Activated CD4-positive, CD25-positive, alpha-beta regulatory T cell treated with anti-CD3 and anti-CD28 coated beads, Interleukin-2, amount 50 U/mL, for 72 hours (primary cell): Measurements from ENCODE around the gene ETNK2.
A peak's percentile ranks its signal among the peaks of the same experiment; 100 is the strongest.

Experiments used
- DNase-seq: peaks from one replicate; pipeline ENCODE4 v3.0.0; 2021

ETNK2 gene

DNA sequence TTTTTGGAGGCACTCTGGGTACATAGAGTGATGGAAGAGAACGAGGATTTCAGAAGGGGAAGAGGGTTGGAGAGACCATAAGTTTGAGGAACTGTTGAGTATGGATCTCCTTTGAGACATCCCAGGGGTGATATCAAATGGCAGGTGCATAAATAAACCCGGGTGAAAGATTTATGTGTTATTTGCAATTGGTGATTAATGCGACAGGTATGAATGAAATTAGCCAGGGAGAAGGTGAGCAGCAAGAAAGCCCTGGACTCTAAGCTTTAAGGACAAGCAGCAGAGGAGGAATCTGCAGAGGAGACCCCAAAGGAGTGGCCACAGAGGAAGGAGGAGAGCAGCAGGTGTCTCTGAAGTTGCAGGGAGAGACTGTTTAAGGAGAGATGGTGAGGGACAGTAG lies 23.1 kb upstream of the ETNK2 start:
- no peak for DNase-seq

DNA sequence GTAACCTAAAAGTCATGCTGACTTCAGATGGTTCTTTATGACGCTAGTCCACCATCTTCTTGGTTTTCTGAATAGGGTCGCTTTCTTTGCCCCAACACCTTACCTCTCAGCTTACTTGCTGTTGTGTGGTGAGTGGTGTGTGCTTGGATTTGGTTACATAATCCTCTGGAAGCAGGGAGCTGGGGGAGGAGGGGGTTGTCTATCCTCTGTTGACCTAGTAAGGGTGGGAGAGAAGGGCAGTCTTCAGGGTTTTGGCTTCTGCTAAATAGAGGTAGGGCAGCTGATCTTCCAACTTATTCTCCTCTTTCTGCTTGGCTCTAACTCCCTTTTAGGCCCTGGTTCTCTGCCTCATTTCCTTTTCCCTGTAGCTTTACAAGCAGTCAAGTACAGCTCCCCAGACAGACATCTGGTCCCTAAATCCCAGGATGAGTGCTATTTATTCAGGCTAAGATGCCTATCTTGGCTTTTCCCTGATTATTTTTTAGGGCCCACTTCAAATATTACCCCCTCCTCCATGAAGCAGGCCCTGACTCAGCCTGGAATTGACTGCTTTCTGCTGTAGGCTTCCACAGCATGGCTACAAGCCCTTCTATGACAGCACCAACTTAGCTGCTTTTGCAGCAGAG lies 20.7 kb upstream of the ETNK2 start:
- no peak for DNase-seq

DNA sequence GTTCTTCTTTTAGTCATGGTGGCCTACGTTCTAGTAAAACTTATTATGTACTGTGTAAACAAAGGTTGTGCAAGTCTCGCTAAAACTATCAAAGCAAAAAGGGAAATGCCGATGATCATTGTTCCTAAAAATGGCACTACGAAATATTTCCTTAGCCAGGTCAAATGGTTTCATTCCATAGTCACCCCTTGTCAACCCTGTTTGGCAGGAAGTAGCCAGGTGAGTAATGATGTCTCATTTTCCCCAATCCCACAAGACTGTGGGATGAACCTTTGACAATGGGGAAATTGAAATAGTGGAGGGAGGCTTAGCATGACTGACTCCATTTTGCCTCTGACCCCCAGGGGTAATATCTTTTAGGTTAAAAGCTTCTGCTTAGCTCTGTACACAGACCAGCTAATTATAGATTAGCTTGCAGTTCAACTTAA lies 19.9 kb upstream of the ETNK2 start:
- no peak for DNase-seq

DNA sequence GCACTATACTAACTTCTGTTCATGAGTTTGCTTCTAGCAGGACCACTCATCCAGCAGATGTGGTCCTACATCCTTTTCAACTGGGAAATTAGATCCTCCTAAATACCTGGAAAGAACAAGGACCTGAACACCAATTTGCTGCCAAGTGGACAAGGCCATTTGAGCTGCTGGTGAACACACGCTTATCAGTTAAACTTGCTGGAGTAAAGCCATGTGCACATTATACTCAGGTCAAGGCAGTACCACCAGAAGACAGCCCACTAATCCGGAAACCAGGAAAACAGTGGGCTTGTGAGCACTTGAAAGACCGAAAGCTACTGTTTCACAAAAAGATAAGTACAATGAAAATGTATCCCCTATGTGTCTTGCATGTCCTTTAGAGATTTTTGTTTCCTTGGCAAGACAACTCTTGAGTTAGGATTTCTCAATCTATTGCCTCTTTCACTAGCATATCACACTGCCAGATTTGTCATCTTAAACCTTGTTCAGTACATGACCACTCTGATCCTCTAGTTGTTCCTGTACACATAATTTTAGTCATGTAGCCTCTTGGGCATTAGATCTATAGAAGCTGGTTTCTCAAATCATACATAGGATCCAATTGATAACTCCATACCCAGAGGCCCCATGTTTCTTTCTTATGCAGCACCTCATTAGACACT lies 18.8 kb upstream of the ETNK2 start:
- no peak for DNase-seq

DNA sequence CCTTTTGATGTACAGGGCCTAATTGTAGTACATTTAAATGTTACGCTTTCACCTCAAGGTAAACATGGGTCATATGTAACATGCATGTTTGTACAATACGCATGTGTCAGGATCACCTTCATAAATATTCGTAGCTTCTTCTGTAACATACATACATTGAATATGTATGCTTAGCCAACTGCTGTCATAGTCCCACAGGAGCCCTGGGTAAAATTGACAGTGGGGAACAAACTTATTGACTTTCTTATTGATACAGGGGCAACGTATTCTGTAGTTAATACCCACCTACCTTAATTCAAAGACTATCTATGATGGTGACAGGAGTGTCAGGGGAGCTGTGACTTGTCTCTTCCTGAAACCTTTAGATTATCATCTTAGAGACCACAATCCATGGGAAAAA lies 18.0 kb upstream of the ETNK2 start:
- DNase-seq = no peak

DNA sequence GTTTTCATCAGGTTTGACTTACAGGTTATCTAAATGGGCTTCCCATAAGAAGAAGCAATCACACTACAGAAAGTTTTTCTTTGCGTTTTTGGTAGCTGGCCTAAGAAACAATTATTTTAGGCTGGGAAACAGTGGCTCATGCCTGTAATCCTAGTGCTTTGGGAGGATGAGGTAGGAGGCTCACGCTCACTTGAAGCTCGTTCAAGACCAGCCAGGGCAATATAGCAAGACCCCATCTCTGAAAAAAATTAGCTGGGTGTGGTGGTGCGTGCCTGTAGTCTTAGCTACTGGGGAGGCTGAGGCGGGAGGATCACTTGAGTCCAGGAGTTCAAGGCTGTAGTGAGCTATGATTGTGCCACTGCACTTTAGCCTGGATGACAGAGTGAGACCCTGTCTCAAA lies 15.9 kb upstream of the ETNK2 start:
- DNase-seq = no peak

DNA sequence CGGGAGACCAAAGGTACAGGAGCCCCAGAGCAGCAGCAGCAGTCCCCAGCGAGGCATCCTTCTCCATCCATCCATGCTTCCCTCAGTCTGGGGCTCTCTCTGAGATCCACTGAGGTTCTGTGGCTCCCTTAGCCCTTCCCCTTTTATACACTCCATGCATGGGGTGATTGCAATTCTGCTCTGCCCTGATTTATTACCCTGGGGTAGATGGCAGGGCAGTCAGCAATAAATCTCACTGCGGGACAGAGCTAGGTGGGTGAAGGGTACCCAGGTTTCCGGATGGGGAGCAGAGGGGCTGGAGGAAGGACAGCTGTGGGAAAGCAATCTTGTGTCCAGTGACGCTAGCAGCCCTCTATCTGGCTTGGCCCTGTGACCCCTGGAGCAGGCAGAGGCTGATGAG lies 14.4 kb upstream of the ETNK2 start, which contains the start of gene REN:
TSS of gene REN (minus strand) at position 119 of the 400 bp plus-strand sequence. CDS start at position 75, 44 bp downstream.
- no peak for DNase-seq

DNA sequence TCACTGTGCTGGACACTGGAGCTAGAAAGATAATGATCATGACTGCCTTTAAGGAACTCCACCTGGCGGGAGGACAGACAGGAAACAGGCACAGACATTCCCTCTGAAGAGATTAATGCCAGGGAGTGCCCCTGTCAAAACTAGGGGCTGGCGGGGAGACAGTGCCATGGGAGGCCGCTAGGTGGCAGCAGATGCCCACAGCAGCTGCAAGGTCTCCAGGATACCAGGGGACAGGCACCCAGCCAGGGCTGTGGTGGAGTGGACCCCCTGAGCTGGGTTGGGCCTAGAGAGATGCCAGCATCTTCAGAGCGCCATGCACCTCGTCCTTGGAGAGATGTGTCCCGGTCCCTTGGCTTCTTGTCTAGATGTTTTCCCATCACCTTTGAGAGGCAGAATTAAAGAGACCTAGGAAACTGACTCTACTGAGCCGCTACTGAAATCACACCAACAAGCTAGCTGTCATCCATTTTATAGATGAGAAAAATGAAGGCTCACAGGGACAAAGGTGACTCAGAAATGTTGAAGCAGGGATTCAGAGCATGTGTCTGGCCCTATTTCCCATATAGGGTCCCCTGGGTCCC lies 10.7 kb upstream of the ETNK2 start:
- DNase-seq = peak; percentile 83

DNA sequence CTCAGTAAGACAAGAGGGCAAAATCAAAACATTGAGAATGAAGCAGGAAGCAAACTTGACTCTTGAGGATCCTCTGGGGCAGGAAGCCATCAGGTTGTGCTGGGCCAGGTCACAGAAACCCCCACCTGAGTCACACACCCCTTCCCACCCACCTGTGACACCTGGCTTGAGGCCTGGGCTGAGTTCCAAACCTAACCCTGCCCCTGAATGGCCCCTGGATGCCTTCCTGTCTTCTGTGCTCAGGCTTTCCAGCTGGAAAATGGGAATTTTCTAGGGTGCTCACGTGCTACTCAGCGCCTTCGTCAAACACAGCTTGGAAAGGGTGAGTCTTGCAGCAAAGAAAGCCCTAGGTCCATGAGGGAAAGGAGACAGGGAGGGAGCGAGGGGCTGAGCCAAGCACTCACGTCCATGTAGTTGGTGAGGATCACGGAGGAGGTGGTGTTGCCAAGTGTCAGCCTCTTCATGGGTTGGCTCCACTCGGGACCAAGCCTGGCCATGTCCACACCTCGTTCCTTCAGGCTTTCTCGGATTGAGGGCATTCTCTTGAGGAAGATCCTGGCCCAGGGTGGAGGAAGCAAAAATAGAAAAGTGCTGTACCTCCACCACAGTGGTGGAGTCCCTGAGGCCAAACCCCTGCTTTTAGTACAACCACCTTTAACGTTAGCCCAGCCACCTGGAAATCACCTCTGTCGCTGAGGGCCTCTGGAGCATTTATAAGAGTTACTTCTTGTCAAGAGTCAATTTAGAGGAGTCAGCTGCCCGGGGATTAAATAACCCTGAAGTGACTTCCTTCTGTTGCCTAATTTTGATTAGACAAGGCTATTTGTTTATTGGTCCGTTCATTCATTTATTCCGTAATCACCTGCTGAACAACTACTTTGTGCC lies 10.0 kb upstream of the ETNK2 start:
- DNase-seq = no peak

DNA sequence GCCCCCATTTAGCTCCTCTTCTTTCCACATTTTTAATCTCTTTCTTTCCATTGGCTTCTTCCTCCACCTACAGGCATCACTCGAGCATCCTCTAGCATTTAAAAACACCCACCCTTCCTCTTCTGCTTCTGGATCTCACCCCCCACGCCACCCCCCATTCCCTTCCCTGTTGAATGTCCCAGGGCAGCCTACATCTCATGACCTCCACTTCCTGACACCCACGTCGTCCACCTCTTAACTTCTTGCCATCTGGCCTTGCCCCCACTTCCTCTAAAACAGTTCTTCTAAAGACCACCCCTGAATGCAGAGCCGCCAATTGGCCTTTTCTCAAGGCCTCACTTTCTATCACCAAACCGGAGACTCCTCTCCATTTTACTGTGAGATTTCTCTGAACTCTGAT lies 6.1 kb upstream of the ETNK2 start:
- DNase-seq = no peak

DNA sequence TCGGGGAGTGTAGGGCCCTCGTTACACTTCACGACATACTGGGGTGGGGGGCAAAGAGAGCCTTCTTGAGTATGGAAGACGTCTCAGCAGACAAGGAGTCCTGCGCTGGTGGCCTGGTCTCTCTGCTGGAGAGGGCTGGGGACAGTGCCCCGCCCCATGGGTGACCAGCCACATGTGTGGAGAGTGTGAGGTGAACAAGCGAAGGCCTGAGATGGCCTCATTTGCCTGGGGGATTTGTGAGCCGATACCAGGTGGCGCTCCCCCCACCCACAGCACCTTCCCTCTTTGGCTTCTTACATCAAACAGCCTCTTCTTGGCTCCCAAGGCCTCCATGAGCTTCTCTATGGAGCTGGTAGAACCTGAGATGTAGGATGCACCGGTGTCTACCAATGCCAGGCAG lies 4.0 kb upstream of the ETNK2 start:
- no peak for DNase-seq

DNA sequence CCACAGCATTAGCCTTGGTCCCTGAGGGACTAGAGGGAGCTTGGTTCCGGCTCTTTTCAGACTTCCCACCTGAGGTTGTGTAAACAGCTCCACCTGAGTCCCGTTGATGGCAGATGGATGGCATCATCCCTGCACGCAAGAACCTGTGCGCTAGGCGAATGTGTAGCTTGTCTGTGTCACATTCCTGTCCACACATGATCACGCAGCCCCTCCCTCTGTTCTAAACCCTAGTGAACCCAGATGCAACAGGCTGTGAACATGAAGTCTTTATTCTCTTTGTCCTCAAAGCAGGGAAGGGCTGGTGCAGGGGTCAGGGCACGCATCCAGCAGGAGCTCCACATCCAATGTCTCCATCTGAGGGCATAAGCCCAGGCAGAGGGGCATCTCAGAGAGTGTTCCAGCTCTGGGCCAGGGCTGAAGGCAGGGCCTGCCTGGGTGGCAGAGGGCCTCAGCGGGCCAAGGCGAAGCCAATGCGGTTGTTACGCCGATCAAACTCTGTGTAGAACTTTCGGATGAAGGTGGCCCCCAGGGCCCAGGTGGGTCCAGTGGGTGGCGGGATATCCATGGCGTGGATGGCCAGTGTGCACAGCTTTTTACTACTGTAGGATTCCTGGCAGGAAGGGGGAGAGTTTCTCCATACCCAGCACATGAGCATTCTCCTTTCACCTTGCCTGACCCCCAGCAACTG lies 2.9 kb upstream of the ETNK2 start:
- DNase-seq = no peak

DNA sequence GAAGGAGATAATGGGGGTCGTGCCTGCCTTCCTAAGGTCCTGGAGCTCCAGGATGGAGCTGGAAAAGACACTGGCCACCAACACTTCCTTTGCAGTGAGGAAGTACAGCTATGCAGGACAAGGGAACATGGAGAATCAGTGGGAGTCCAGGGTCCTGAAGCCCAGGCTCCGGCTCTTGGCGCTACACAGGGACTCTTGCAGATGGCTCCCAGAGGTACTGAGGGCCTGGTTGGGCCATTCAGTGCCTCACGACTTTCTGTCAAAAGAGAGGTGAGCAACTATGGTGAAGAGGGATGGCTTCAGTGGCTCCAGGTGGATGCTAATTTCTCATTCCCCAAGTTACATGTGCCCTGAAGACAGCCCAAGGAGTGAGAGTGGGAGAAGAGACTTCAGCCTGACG lies 1.8 kb upstream of the ETNK2 start:
- DNase-seq = no peak

DNA sequence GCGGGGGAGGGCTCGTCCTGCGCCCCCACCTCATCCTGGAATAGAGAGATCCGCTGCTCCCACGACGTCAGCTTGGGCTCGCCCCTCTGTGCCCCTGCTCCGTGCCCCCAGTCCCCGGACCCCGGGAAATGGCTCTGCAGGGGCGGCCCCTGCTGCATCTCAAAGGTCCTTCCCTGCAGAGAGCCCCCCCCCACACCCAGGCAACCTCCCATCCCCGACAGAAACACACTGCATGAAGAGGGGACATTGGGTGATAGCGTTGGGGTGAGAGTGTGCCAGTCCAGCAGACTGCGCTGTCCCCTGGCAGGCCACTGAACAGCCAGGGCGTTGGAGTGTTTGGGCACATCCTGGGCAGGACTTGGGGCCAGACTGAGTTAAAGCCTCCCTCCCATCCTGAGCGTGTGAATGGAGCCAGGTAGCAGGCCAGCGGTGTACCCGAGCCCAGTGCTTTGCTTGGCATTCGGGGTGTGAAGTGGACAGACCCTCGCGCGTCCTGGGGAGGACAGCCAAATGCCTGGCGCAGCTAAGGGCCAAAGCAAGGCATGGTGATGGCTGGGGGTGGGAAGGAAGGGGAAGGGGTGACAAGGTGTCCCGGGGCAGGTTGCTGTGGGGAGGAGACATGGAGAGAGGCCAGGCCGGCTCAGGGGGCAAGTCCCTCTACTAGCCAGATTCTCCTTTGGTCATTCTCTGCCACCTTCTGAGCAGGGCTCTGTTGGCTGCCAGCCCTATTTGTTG lies 633 bp upstream of the ETNK2 start:
- DNase-seq = no peak

DNA sequence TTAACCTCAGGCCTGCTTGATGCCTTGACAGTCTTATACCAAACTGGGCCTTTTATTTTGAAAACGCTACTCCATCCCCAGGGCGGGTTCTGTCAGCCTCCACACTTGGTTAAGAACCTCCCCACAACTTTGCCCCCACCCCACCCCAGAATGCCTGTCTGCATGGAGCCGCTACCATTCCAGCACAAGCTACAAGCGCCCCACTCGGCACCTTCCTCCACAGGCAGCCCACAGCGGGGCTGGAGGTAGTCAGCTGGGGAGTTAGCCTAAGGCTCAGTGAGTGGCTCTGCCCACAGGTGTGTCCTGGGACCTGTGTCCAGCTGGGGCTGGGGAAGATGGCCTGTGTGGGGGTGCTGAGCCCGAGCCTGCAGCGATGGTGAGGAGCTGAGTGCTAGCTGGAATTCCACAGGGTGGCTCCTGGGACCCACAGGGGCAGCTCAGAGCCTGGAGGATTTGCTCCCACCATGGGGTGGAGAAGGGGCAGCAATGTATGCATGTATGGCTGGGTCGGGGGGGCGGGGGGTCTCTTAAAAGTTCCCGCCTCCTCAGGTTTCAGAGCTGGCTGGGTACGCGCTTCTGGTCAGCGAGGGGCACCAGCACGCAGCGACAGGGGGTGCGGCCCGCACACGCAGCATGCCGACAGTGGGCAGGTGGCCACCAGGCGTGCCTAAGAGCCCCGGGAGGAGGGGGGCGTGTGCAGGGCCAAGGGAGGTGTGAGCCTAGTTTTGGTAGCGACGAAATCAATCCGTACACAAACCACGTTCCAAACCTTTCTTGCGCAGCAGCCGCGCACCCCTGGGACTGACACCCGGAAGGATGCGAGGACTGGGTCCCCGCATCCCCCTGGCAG lies 917 bp downstream of the ETNK2 start:
- no peak for DNase-seq

DNA sequence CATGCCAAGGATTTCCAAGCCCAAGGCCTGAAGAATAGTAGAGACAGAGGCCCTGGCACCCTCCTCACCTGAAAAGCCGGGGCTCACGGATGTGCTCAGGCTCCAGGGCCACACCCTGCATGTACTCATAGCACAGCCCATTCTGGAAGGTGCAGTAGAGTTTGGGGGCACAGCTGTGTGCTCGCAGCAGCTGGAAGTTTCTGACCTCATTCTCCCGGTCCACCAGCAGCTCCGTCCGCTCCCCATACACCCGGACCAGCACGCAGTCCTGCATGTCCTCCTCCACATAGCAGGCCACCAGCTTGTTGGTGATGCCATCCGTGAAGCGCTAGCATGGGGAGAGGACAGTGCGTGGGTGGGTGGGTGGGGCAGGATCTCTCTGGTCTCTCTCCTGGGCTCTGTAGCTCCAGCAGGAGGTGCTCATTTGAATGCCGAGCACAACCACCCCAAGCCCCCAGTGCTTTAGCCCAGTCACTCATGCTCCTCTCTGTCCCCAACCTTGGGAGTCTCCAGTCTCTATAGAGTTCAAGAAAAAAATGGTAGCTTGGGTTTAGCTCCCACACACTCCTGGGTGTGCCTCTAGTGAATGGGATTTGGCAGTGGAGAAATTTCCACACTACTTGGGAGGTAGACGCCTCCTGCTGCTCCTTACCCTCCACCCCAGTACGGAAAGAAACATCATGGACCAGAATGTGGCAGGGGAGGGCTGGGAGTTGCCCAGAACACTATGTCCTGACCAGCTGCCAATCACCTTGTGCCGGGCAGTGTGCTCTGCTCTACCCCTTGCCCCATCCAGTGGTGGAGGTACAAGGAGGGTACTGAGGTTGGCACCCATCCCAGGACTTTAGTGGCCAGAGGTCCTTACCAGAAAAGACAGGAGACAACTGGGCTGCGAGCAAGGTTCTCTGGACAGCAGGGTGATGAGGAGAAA lies 1.9 kb downstream of the ETNK2 start:
- no peak for DNase-seq

DNA sequence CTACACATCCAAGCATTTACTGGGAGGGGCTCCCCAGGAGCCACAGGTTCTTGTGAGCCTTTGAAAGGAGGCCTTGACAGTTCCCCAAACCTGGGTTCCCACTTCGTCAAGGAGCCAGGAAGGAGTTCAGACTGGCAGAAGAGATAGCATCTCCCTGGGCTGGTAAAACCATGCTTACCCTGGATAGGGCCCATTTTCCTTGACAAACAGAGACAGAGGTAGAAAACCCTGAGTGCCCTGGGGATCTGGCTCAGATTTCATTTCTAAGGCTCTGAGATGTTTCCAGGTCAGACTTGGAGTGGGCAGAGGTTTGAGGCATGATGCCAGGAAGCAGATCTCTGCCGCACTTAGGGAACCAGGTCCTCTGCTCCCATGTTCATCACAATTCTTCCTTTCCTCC lies 2.7 kb downstream of the ETNK2 start:
- no peak for DNase-seq

DNA sequence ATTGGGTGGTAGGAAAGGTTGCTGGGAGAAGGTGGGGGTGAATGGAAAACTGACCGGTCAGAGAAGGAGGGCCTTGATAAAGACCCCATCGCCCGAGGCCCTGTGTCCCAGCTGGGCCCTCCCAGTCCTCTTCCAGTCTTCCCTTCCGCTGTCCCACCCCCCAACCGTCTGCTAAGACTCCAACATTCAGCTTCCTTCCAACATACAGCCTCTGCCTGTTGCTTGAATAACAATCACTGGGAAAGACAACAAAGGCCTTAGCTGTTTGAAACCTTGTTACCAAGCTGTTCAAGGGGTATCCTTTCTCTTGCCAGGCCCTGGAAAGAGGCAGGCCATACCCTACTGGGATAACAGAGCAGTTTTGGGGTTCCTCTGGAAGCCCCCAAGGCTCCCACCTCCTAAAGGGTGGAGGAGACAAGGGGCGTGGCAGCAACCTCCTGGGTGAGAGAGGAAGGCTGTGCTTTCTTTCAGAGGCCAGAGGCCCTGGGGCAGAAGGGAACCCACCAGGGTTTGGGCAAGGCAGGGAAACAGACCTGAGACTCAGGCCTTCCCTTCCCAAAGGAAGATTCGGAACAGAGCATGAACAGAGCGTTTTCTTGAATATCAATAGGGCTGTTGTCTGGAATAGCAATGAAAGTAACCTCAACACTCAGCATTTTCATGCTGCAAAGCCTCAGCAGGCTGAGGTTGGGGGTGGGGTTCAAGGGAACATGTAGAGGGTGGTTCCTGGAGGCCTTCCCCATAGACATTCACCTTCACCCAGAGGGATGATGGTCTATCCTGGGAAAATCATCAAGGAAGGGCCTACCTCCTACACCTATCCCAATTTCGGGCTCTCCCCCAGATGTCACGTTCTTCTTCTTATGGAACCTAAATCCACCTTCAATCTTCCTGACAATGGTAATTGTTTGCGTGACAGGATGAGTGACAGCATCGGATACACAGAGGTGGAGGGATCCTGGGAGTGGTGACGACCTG lies 4.1 kb downstream of the ETNK2 start:
- DNase-seq = no peak

DNA sequence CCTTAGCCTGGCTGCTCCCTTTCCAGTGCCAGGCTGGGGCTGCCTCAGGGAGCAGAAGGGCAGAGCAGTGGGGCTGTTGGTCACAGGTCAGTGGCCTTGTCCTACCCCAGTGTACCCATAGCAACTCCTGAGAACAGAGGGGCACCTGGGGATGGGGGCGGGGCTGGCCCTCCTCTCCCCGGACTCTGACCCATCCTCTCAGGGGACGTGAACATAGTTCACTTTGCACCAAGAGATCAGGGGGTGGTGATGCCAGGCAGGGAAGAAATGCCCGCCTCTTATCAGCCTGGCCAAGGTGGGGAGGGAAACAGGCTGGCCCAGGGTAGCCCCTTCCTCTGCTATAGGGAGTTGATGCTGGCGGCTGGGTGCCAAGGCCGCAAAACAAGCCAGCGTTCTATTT lies 4.9 kb downstream of the ETNK2 start:
- DNase-seq = no peak
